Sigmoid colon (tissue), 3 donors: ENCODE measurements around the gene KRTAP4-16.
"Not testable (repeated sequence)": the region's sequence is repeated elsewhere in the genome, so short reads cannot be mapped to it uniquely, and the experiment has no call there.

Source experiments
- CTCF ChIP-seq, 4 experiments: fragments of 450-650 bp in 3 of 4; fragments of 200-600 bp in 1 of 4; IDR thresholded peaks; one replicate each; pipeline ENCODE4 v1.5.1; 2016 to 2019; ENCODE audit warnings: antibody characterized with exemption in 4 of 4, mild to moderate bottlenecking in 3 of 4, moderate library complexity in 2 of 4
- POLR2A ChIP-seq, 2 donors: fragments of 450-650 bp; IDR thresholded peaks; one replicate each; pipeline ENCODE4 v1.6.1; 2016; ENCODE audit warnings: antibody characterized with exemption in 2 of 2, mild to moderate bottlenecking in 2 of 2, moderate library complexity in 2 of 2

GRCh38 chr17:41088760-41089352 is 13.2 kb downstream of the KRTAP4-16 start:
- TF ChIP-seq CTCF, POLR2A (IDR thresholded peaks at IDR 0.05): not testable (repeated sequence)
